HG03442 (cell line): ENCODE data around the gene TSN.
A peak's percentile ranks its signal among the peaks of the same experiment; 100 is the strongest.
"Not testable (repeated sequence)": the region's sequence is repeated elsewhere in the genome, so short reads cannot be mapped to it uniquely, and the experiment has no call there.

Experiments
- ATAC-seq: cut with Tn5 transposase; IDR thresholded peaks from one replicate; pipeline ENCODE4 v1.9.1; 2021; ENCODE audit warnings: mild to moderate bottlenecking, moderate library complexity; ENCODE audit not compliant: unreplicated experiment

Gene TSN

GRCh38 chr2:121755237-121756111 lies at the start of gene TSN:
Gene TSN (plus strand): TSS chr2:121755651. CDS start chr2:121755780, 129 bp downstream.
- peak; percentile 100 for ATAC-seq

DNA sequence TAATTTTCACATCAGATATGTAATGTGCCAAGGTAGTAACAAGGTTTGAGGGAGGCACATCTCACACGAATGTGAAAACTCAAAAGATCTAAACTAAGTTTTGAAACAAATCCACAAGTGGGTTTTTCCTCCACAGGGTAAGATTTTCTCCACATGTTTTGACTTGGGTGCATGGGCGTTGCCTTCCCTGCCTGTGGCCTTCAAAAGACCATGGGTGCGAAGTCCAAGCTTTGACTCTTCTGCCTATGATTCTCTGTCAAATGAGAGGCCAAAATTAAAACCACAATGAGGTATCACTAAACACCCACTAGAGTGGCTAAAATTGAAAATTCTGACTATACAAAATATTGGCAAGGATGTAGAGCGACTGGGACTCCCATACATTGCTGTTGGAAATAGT lies 49.5 kb upstream of the TSN start:
- no peak for ATAC-seq

DNA sequence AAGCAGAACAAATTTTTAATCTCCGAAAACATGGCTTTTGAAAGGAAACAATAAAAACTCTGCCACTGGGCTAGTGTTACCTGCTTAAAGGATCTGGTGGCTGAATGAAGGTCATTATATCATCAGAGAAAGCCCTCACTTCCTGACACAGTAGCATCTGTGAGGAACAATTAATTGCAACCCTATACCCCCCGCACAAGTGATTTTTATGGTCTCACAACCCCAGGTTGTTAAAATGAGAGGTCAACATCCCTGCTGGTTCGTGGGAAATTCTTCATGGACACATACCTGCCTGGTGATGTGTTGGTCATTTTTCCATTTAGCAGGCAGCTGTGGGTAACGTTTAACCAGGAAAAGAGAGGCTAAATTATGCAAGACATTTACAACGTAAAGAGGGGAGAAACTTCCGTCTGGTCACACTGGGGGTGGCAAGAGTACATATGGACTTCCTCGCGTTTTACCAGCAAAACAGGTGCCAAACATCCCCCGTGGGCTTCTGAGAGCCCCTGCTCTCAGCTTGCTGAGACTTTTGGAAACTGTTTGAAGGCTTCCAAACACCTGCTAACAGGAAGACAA lies 48.0 kb upstream of the TSN start:
- no peak for ATAC-seq

DNA sequence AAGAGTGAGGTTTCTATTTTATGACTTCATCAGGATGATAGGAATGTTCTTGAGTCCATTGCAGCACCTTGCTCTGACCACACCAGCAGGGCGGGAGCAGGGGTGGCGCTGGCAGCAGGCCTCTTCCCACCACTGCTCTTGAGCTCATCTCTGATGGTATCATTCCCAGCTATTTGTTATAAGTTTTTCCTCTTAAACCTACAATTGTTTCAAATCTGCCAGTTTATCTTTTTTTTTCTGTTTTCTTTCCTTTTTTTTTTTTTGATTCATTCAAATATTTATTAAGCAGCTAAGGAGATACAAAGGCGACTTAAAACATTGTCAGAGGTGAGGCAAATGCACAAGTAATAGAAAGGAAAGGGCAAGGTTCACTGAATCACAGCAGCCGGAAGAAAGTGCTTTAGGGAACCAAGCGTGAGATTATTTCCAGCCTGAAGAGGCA lies 47.5 kb upstream of the TSN start:
- ATAC-seq = no peak

DNA sequence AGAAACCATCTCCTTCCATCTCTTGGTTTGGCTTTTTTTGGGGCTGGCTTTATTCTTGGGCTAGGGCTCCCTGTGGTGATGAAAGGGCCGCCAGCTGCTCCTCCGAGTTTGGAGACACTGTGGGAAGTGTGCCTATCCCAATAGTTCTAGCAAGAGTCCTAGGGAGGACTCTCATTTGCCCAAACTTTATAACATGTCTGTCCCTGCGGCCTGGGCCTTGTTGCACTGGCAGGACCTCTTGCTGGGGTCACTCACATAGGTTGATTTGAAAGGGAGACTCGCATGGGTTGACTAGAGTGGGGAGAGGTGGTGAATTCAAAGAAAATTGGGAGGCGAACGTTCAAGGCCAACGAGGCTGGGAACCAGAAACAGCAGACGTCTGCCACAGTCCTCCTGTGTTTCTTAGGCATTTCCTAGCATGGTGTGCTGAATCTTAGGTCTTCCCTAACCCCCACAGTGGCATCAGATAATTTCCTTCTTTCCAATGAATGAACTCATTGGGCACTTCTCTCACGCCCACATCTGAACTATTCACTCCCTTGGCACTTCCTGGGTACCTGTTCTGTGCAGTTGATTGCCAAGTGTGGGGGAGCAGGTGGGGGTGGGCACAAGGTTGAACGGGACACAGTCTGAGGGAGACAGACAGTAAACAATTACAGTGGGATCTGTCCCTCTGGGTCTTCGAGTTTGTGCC lies 45.5 kb upstream of the TSN start:
- ATAC-seq = no peak

- no peak for ATAC-seq
Observed at GRCh38 chr2:121710470-121711170, 44.8 kb upstream of the TSN start.

DNA sequence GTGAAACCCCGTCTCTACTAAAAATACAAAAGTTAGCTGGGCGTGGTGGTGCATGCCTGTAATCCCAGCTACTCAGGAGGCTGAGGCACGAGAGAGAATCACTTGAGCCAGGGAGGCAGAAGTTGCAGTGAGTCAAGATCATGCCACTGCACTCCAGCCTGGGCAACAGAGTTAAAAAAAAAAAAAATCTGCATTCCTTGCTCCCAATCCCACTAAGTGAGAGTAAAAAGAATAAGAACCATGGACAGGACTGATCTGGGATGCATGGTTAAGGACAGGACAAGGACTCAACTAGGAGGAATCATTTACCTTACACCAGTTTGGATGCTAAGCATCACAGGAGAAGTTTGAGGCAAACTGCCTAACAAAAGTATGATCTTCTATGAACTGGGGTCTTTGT lies 44.0 kb upstream of the TSN start:
- ATAC-seq = not testable (repeated sequence)

DNA sequence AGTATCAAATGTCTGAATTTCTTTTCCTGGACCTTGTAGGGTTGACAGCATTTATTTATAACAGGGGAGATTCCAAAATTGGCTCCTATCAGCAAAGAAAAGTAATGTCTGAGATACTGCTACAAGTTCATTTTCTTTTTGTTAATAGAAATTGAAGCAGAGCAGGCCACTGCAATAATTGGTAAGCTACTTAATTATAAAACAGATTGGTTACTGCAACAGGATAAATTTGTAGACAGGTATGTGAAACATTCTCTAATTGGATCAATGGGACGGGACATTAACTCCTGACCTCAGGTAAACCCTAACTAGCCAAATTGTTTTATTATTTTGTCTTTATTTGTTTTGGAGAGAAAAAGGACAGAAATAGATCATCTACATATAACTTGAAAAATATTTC lies 39.3 kb upstream of the TSN start:
- no peak for ATAC-seq

GRCh38 chr2:121717529-121717928 lies 37.9 kb upstream of the TSN start:
- ATAC-seq = no peak

- ATAC-seq = no peak
Observed at GRCh38 chr2:121721926-121722325, 33.5 kb upstream of the TSN start.

DNA sequence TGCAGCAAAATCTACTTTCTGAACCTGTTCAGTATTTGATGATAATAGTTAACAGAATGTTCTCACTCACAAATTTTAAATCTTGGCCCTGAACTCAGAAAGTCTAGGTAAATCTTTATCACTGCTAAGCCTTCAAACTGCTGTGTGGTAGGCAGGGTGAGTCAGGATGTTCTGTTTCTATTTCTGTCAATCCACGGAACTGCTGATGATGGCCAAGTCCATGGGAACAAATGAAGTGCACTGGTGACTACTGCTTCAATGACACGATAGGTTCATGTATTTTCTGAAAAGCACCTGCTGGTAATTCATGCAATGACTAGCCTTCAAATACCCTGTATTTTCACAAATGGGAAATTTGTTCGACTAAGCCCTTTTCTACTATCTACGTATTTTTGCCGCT lies 33.0 kb upstream of the TSN start:
- no peak for ATAC-seq

GRCh38 chr2:121723316-121723715 lies 32.1 kb upstream of the TSN start:
- ATAC-seq = no peak

- no peak for ATAC-seq
Observed at GRCh38 chr2:121727332-121727731, 28.1 kb upstream of the TSN start.

GRCh38 chr2:121727950-121728349 lies 27.5 kb upstream of the TSN start:
- no peak for ATAC-seq

DNA sequence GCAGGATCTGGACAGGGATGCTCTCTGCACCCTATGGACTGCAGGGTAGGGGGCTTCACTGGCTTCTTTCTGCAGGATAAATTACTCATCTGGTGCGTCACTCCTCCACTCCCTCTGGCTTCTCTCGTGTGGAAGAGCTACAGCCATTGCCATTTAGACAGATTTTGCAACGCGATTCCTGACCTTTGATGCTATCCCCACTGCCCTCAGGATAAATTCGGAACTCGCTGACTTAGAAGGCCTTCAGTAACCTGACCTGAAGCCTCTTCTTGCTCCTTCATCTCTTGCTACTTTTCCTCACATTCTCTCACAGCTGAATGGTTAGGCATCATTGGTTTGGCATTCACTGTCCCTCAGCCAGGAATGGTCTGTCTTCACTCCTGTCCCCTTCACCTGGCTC lies 24.1 kb upstream of the TSN start:
- no peak for ATAC-seq

DNA sequence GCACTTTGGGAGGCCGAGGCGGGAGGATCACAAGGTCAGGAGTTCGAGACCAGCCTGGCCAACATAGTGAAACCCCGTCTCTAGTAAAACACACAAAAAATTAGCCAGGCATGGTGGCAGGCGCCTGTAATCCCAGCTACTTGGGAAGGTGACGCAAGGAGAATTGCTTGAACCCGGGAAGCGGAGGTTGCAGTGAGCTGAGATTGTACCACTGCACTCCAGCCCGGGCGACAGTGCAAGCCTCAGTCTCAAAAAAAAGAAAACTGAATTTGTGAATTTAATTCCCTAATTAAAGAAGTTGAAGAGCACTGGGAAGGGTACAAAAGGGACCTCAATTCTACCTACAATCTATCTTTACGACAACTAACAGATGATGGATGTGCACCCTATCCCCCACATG lies 20.9 kb upstream of the TSN start:
- ATAC-seq = not testable (repeated sequence)

GRCh38 chr2:121735518-121736074 lies 19.9 kb upstream of the TSN start:
- no peak for ATAC-seq

DNA sequence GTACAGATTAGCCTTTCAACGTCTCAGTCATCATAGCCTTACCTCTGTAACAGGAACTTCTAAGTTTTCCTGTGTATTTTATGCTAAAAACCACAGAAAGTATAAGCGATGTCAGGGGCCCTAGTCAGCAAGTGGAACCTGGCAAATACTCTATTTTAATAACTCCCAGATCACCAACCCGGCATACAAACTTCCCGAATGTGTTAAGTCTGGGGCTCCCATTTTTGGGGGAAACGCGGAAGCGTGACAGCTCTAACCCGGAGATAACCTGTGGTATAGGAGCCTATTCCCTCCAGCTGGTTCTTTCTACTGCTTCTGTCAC lies 19.4 kb upstream of the TSN start:
- no peak for ATAC-seq

- peak; percentile 90 for ATAC-seq
Observed at GRCh38 chr2:121736462-121737336, 18.8 kb upstream of the TSN start, which contains the start of gene NIFK. Gene NIFK (minus strand): TSS chr2:121736875. CDS start chr2:121736850, 25 bp downstream.

DNA sequence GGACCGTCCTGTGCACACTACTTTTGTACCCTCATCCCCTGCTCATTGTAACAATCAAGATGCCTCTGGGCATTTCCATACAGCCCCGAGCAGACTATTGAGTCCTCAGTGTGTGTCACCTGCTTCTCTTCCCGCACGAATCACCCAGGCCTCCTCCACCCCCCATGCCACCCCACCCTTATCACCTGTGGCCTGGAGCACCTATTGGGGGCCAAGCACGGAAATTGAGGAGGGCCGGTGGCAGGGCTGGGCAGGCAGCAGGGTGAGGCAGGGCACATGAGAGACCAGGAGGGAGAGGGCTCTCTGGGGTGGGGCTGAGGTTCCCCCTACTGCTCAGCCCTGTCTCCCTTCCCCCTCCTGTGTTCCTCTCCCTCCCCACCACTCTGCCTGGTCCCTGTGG lies 14.5 kb upstream of the TSN start:
- no peak for ATAC-seq
